SW 1271 (cell line): Measurements from ENCODE around the gene MYF5.

Experiments used
- DNase-seq, 2 experiments: peaks; one replicate each; lab custom pipeline; 2025; lab: John Stamatoyannopoulos, UW

The MYF5 gene

DNA sequence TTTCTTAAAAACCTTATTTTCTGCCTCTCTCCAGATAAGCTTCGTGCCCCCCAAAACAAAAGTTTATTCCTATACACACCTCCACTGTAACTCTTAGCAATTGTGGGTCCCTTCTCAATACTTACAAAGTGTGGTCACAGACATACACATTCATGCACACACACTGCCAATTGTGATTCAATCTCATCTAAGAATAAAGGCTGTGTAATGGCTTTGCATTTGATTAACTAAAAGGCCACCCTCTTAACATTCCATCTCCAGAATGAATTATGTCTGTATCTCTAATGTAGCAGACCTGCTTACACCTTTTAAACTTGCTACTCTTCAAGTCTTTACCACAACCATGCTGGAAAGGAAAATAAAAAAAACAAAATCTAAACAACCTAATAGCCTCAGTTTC, 49.5 kb downstream of the MYF5 start:
- DNase-seq = no peak

DNA sequence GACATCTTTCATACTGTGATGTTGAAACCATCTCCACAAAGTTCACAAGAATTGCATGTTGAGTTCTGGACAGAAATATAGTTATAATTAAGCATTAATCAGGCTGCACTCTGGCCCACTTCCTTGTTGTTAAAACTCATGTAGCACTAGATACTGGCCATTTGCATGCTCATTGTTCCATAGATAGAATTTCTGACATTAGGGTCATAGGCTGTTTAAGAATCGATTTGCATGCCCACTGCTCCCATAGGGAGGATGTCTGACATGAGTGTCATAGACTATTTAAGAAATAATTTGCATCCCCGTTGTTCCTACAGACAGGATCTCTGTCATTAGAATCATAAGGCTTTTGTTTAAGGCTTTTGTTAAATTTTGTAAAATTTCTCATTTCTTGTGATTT, 50.2 kb downstream of the MYF5 start:
- no peak for DNase-seq
